Uterus (tissue), 2 donors: ENCODE data around the gene CLINT1.

Source experiments
- CTCF ChIP-seq, 4 experiments: fragments of 200-600 bp in 2 of 4; fragments of 450-650 bp in 2 of 4; sonication (generic) in 2 of 4; IDR thresholded peaks; one replicate each; pipeline ENCODE4 v1.5.1; 2016 to 2019; ENCODE audit warnings: antibody characterized with exemption in 4 of 4, mild to moderate bottlenecking in 2 of 4, moderate library complexity in 1 of 4
- POLR2A ChIP-seq, 2 donors: fragments of 450-650 bp; IDR thresholded peaks; one replicate each; pipeline ENCODE4 v1.6.1; 2016; ENCODE audit warnings: antibody characterized with exemption in 2 of 2, mild to moderate bottlenecking in 1 of 2, moderate library complexity in 1 of 2

- TF ChIP-seq POLR2A (IDR thresholded peaks at IDR 0.05) (no peak), CTCF (IDR thresholded peaks at IDR 0.05) (no peak)
Measured at GRCh38 chr5:157866536-157866935, 7.6 kb upstream of the CLINT1 start.
